GM18520 (cell line): ENCODE results near the gene GPR21.

Experiments used
- ATAC-seq: cut with Tn5 transposase; IDR thresholded peaks from one replicate; pipeline ENCODE4 v1.9.1; 2021; ENCODE audit not compliant: unreplicated experiment

GPR21 gene

DNA sequence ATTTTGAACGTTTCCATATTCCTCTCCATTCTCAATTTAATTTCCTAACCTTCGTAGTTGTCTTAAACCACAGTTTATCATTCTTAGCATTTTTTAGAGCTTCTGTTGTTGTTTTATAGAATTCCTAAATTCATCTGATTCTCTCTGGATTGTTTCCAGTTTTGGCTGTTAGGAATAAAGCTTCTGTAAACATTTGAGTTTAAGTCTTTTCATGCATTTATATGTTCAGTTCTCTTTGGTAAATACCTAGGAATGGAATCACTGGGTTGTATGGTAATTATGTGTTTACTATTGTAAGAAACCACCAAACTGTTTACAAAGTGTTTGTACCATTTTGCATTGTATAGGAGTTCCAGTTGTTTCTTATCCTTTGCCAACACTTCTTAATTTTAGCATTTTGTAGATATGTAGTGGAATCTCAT is 29.7 kb downstream of the GPR21 start:
- ATAC-seq, result no peak

DNA sequence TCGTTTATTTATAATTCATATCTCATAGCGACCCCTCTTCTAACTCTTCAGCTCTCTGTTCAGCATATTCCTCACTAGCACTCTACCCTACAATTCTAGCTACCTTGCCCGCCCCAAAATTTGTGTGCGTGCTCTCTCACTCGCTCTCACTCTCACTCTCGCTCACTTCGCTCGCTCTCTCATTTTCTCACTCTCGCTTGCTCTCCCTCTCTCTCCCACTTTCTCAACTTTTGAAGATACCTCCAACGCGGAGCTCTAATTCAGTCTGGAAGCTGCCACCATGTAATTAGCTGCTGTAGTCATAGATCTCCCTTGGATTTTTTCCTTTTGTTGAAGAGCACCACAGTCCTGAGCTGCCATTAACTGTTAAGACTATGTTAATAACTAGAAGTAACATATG is 30.4 kb downstream of the GPR21 start:
- no peak for ATAC-seq

DNA sequence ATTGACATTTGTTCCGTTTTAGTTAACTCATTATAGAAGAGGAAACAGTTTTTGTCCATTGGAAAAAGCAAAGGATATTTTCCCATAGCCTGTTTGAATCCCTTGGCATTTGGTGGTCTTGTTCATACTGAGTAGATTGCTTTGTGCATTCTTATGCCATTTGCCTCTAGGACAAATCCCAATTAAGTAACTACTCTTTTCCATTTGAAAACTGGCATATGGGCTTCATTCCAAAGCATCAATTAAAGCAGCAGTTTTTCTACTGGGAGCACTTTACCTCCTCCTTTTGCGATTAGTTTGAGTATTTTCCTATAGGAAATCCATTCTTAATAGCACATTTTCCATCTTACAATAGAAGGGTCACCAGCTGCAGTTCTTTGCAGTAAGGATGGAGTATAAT is 31.2 kb downstream of the GPR21 start:
- ATAC-seq, result no peak

DNA sequence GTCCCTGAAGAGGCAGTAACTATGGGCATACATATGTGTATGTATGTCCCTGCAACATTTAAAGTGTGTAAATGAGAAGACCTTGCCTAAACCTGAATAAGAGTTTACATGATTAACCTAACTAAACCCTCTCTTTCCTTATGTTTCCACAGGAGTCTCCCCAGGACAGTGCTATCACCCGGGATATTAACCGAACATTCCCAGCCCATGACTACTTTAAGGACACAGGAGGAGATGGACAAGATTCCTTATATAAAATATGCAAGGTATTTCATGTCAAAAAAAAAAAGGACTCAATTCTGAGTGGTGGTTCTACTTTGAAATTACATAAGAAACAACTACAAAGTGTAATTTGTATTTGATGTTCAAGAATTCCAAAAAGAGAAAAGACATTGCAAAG is 31.7 kb downstream of the GPR21 start:
- ATAC-seq, result no peak

DNA sequence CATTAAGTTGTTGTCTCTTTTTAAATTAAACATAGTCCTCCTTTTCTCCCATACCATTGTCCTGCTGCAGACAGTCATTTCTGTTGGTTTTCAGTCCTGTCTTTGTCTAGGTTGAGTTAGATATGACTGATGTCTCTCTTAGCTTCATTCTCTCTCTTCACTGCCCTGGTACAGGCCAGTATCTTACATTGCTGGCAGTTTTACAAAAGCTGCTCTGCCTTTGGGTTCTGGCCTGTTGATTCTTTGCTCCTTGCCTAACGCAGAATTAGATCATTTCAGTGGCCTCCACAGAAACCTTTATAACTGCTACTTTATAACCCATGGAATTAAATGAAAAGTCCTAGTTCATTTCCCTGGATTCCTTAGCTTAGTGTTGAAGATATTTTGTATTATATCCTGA is 33.7 kb downstream of the GPR21 start:
- no peak for ATAC-seq

DNA sequence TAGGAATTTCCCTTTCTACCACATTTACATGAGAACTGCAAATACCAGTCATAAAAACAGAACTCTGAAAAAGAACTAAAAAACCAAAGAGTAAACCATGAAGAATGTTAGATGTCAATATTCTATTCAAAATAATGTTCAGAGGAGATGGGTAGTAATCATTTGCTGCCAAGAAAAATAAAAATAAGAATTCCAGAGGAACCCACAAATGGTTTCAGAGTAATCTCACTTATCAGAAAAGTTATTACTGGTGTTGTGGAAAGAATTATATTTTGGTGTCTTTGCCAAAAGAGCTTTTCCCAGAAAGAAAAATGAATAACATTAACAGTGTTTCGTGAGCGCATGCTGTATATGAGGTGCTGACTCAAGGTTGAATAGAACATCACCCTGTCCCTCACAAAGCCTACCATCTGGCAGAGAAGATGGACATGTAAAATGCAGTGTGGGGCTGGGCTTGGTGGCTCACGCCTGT is 35.6 kb downstream of the GPR21 start:
- no peak for ATAC-seq

DNA sequence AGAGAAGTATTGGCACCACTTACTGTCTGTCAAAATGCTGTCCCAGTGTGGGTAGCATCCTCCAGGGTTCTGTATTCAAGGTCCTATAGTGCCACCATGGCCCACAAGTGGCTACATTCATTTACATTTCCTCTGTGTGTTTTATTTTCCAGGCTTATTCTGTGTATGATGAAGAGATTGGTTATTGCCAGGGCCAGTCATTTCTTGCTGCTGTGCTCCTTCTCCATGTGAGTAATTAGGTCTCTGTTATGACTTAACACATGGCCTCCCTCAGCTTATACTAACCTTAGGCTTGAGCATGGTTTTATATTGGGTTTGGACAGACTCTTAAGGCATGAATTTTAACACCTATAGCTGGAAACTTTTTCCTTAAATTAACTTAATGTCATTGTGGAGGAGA is 36.7 kb downstream of the GPR21 start:
- ATAC-seq, result no peak

DNA sequence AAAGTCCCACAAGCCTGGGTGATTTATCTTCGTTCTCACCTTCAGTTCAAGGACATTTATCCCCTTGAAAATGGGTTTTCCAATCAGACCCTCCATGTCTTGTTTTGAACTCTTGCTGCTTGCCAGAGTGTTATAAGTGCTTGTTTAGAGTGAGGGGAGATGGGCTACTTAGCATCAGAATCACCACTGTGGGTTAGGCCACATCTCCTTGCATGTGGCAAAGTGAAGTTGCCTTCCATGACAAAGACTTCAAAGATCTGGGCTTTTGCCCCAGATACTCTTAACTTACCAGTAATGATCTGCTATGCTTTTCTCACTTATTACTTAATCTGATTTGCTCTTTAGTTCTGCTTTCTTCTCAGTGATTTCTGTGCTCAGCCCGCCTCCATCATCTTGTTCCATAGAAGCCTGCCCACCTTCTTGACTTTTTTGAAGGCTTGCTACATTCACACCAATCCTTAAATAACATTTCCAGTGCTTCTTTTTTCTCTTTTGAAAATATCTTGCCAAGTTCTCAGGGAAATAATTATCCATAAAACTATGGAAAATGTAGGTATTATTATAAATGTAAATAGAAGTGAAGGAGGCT is 39.0 kb downstream of the GPR21 start:
- no peak for ATAC-seq

DNA sequence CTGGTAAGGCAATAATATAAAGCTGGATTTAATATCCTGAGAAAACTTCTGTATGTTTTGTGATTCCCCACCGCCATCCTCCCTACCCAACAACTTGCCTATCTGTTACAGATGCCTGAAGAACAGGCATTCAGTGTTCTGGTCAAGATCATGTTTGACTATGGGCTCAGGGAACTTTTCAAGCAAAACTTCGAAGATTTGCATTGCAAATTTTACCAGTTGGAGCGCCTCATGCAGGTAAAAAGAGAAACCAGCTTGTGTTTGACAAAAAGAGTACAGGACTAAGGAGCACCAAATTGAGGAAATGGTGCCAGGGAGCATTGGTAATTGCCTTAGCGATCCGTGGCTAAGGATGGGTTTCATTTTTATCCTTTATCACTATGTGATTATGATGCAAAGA is 40.0 kb downstream of the GPR21 start:
- ATAC-seq, result no peak

DNA sequence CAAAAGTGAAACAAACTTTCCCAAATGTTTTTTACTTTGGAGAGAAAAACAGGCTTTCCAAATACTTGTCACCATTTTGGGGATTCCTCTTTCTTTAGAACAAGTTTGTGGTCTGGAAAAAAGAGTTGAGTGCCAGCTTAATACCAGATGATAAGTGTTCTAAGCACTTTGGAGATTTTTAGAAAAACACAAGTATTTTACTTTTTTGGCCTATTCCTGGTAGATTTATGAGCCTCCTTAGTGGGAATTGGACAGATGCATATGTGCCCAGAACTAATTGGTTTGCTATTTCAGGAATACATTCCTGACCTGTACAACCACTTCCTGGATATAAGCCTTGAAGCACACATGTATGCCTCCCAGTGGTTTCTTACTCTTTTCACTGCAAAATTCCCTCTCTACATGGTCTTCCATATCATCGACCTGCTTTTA is 40.5 kb downstream of the GPR21 start:
- no peak for ATAC-seq

DNA sequence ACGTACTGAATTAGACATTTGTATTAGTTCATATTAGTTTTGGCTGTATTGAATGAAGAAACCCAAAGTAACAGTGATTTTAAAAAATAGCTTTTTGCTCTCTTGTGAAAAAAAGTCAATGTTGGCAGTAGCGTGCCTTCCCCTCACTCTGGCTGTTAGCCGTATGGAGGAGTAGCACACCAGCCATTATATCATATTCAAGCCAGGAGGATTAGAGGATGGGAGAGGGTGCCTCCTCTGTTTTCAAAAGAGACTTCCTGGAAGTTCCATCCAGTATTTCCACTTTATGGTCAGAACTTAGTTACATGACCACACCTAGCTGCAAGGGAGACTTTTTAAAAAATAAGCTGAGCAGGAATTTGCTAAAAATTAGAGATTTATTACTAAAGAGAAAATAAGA is 41.2 kb downstream of the GPR21 start:
- ATAC-seq, result no peak

DNA sequence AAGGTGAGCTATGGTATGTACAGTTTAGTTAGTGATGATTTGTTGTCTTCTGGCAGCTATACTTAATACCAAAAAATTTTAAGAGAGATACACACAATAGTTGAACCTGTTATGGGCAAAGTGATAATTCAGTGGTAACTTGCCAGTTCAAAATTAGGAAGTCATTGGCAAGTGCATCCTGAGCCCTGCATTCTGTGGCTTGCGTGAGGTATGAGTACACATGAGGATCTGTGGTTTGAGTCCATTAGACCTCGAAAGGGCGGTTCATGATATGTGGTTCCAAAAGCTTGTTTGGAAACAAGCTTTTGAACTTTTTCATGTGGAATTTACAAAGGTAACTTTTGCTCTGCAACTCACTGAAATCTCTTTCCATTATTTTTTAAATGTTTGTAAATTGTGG is 47.0 kb downstream of the GPR21 start:
- no peak for ATAC-seq

DNA sequence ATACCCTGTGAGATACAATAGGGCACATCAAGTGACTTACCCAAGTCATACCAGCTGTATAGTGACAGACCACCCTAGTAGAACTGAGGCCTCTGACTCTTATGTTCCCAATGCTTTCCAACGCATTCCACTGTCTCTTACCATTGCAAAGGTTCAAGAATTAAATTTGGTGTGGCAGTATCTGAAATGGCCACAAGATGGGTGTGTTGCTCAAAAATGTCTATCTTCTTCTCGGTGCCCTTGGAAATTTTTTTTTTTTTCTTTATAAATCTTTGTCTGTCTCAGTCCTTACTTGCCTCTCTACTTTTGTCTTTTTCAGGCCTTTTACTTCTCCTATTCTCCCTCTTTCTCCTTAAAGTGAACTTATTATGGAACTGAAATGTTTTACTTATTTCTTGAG is 48.4 kb downstream of the GPR21 start:
- ATAC-seq, result no peak

DNA sequence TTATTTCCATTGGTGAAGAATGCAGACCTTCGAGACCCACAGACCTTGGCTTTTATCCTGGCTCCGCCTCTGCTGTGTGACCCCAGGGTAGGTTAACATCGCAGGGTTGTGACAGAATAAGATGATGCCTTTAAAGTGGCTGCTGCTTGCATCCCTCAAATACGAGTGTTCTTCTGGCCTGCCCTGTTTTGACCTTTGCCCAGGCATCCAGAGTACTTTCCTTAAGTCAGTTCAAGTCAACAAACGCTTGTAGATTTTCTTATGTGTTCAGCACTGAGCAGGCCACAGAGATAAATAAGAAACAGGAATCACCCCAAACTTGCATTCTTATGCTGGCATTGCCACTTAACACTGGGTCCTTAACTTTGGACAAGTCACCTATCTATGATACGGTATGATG is 50.2 kb downstream of the GPR21 start:
- no peak for ATAC-seq

DNA sequence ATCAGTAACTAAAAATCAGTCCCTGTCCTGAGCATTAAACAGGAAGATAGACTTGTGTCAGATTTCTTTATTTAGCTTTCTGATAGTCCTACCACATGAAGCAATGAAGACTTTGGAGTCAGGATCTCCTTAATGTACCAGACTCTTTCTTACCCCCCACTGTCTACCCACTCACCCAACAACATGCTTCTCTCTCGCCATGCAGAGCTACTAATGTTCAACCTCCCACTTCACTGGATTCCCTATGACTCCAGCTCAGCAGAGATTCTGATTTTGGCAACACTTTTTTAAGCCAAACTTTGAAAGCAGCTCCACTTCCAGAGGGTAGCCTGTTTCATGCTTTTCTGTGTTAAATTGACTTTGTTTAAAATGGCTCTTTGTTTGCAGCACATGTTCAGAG is 50.8 kb downstream of the GPR21 start:
- no peak for ATAC-seq
